CD14-positive monocyte (primary cell): ENCODE results near the gene PET100. TPM values are rescaled to one million over a fixed set of nuclear protein-coding genes. Genes with fewer than 3 reads are reported as not detected.

ENCODE experiments used
- DNase-seq, 3 donors: peaks; one replicate each; pipeline ENCODE4 v3.0.0-alpha.2; 2011 to 2022
- H2AFZ ChIP-seq: 2 replicates; pipeline ENCODE4 v1.6.0; 2012; ENCODE audit warnings: mild to moderate bottlenecking, low read depth, low read length, inconsistent platforms; ENCODE audit not compliant: insufficient read depth, poor library complexity, severe bottlenecking
- H3K27ac ChIP-seq, 2 donors: 1 replicate in 1 of 2; 2 replicates in 1 of 2; pipeline ENCODE4 v1.5.1; 2012 to 2013; ENCODE audit warnings: low read length in 2 of 2, control low read depth in 1 of 2, inconsistent platforms in 1 of 2, low read depth in 1 of 2, mild to moderate bottlenecking in 1 of 2
- H3K27me3 ChIP-seq, 2 donors: one replicate each; pipeline versions ENCODE4 v1.6.0 to v1.6.1; 2011 to 2013; ENCODE audit warnings: low read length in 2 of 2; ENCODE audit not compliant: control insufficient read depth in 2 of 2, insufficient read depth in 2 of 2
- H3K36me3 ChIP-seq, 2 donors: replicated peaks in 1 of 2; 1 replicate in 1 of 2; 2 replicates in 1 of 2; pipeline versions ENCODE4 v1.5.1 to v1.6.1; 2012 to 2013; ENCODE audit warnings: low read length in 2 of 2, control low read depth in 1 of 2, inconsistent platforms in 1 of 2, mild to moderate bottlenecking in 1 of 2; ENCODE audit not compliant: insufficient read depth in 2 of 2, control insufficient read depth in 1 of 2
- H3K4me1 ChIP-seq, 2 donors: 1 replicate in 1 of 2; 2 replicates in 1 of 2; pipeline versions ENCODE4 v1.5.1 to v1.6.1; 2012 to 2013; ENCODE audit warnings: low read length in 2 of 2, control low read depth in 1 of 2, inconsistent platforms in 1 of 2, mild to moderate bottlenecking in 1 of 2, moderate library complexity in 1 of 2; ENCODE audit not compliant: insufficient read depth in 2 of 2, control insufficient read depth in 1 of 2
- H3K4me2 ChIP-seq: replicated peaks from 2 replicates; pipeline ENCODE3; 2012; ENCODE audit warnings: low read length, moderate library complexity, mild to moderate bottlenecking; ENCODE audit not compliant: poor library complexity, severe bottlenecking; ENCODE audit errors: extremely low read depth
- H3K4me3 ChIP-seq, 3 experiments: fragments of 200-600 bp in 1 of 3; sonication (generic) in 1 of 3; replicated peaks in 1 of 3; 1 replicate in 2 of 3; 2 replicates in 1 of 3; pipeline ENCODE4 v1.5.1; 2011 to 2013; ENCODE audit warnings: low read length in 3 of 3, mild to moderate bottlenecking in 3 of 3, control low read depth in 2 of 3, low read depth in 2 of 3, inconsistent platforms in 1 of 3, moderate library complexity in 1 of 3
- H3K79me2 ChIP-seq: 2 replicates; pipeline ENCODE4 v1.6.0; 2012; ENCODE audit warnings: mild to moderate bottlenecking, control low read depth, inconsistent platforms, low read length, moderate library complexity; ENCODE audit not compliant: insufficient read depth
- H3K9ac ChIP-seq: 2 replicates; pipeline ENCODE4 v1.6.0; 2017; ENCODE audit warnings: low read length, mild to moderate bottlenecking; ENCODE audit not compliant: insufficient read depth, poor library complexity, severe bottlenecking
- H3K9me3 ChIP-seq, 2 donors: replicated peaks in 1 of 2; 1 replicate in 1 of 2; 2 replicates in 1 of 2; pipeline versions ENCODE4 v1.5.1 to v1.6.1; 2012 to 2013; ENCODE audit warnings: low read length in 2 of 2, control low read depth in 1 of 2; ENCODE audit not compliant: control insufficient read depth in 1 of 2, insufficient read depth in 1 of 2
- H4K20me1 ChIP-seq: 2 replicates; pipeline ENCODE4 v1.6.0; 2012; ENCODE audit warnings: mild to moderate bottlenecking, low read length, control low read depth, moderate library complexity; ENCODE audit not compliant: insufficient read depth
- H3K27ac Mint-ChIP-seq, 7 donors: one replicate each; pipeline ENCODE4 v1.8.0; 2020; ENCODE audit warnings: mild to moderate bottlenecking in 7 of 7, mixed read lengths in 7 of 7, moderate library complexity in 6 of 7, inconsistent platforms in 2 of 7
- H3K27me3 Mint-ChIP-seq, 3 donors: one replicate each; pipeline ENCODE4 v1.8.0; 2021 to 2022; ENCODE audit warnings: low read depth in 3 of 3, mild to moderate bottlenecking in 3 of 3, mixed read lengths in 3 of 3, moderate library complexity in 3 of 3, inconsistent platforms in 1 of 3
- H3K36me3 Mint-ChIP-seq, 2 donors: one replicate each; pipeline ENCODE4 v1.8.0; 2020; ENCODE audit warnings: mixed read lengths in 2 of 2, inconsistent platforms in 1 of 2, mild to moderate bottlenecking in 1 of 2
- H3K4me1 Mint-ChIP-seq: one replicate; pipeline ENCODE4 v1.8.0; 2020; ENCODE audit warnings: mild to moderate bottlenecking, mixed read lengths
- H3K4me3 Mint-ChIP-seq, 2 donors: one replicate each; pipeline ENCODE4 v1.8.0; 2020; ENCODE audit warnings: mild to moderate bottlenecking in 2 of 2, mixed read lengths in 2 of 2, moderate library complexity in 1 of 2
- H3K9me3 Mint-ChIP-seq, 7 donors: one replicate each; pipeline ENCODE4 v1.8.0; 2020 to 2022; ENCODE audit warnings: mixed read lengths in 7 of 7, mild to moderate bottlenecking in 6 of 7, moderate library complexity in 6 of 7, inconsistent platforms in 2 of 7
- CTCF ChIP-seq: fragments of 200-600 bp; IDR thresholded peaks from one replicate; pipeline ENCODE4 v1.8.0; 2022; ENCODE audit warnings: antibody characterized with exemption, mild to moderate bottlenecking
- WGBS: methylation state at CpG from one replicate; pipeline ENCODE4 v1.1.5; 2013; ENCODE audit warnings: missing lambda C conversion rate; ENCODE audit not compliant: insufficient coverage; 5-methylcytosine and 5-hydroxymethylcytosine counted together
- intact Hi-C, 2 donors: fragments of 100-400 bp; cut with micrococcal nuclease; formaldehyde crosslinking; loops; one replicate each; pipeline versions ENCODE4 v1.15.0 to v1.15.1; 2023
- polyA plus RNA-seq, 3 donors: library from polyadenylated mRNA; depleted of rRNA in 1 of 3; unstranded in 2 of 3; stranded (reverse) in 1 of 3; fragments of 300-500 nt in 2 of 3; fragments of >200 nt in 1 of 3; fragmentation: Illumina TruSeq in 2 of 3; gene quantifications; 1 replicate in 2 of 3; 2 replicates in 1 of 3; pipeline ENCODE4 v1.2.3, GENCODE V29; 2012 to 2021

PET100 gene
- polyA plus RNA-seq, 3 donors, result 64.6 to 386 (median 300) TPM

DNA sequence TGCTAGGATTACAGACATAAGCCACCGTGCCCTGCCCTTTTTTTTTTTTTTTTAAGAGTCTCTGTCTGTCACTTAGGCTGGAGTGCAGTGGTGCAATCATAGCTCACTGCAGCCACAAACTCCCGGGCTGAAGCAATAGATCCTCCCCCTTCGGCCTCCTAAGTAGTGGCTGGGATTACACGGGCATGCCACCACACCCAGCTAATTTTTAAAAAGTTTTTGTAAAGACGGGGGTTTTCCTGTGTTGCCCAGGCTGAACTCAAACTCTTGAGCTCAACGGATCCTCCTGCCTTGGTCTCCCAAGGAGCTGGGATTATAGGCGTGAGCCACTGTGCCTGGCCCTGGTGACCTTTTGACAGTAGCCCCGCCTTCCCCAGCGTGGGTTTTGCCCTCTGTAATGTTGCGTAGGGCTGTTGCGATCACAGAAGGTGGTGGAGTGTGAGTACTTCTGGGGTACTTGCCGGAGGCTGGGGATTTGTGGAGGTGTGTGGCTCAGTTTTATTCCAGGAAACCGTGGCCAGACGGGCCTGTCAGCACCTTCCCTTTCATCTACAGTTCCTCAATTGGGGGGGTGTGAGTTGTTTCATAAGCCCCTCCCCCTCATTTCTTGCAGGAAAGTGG is 27.6 kb downstream of the PET100 start:
- intact Hi-C loops, result loop anchor here in 1 of 2 donors (1.0 to 10.0 kb wide), 2 partner anchors 20 to 112 kb away; partner anchors contain the start of gene MCEMP1
- H3K27ac Mint-ChIP-seq, result peak overlapping the region; percentile 98 to 100 (median 99)
- peak overlapping the region; percentile 99 to 100 for H3K27ac ChIP-seq
- H3K9me3 ChIP-seq, result no peaks in the 10 kb centered on the region
- no peaks in the 10 kb centered on the region for H3K36me3 Mint-ChIP-seq
- no peaks in the 10 kb centered on the region for H3K79me2 ChIP-seq
- 0% methylated on average over 6 of the region's 14 CpGs for WGBS
- peak overlapping the region; percentile 40 for H2AFZ ChIP-seq
- H3K9me3 Mint-ChIP-seq, result peaks cover 0 to 2% (median 0%) of the 10 kb centered on the region in 7 donors
- peaks cover 67% of the 10 kb centered on the region for H3K4me1 Mint-ChIP-seq
- peaks cover 79 to 81% of the 10 kb centered on the region in 2 donors for H3K4me1 ChIP-seq
- H3K4me3 ChIP-seq, result peak overlapping the region in 2 of 3 experiments; percentile 17 to 61
- no peaks in the 10 kb centered on the region for H4K20me1 ChIP-seq
- peak overlapping the region; percentile 73 for H3K4me2 ChIP-seq
- peak overlapping the region; percentile 39 to 75 for H3K4me3 Mint-ChIP-seq
- no peak for TF ChIP-seq CTCF
- DNase-seq, result peak; percentile 94 to 98 (median 97)
- no peaks in the 10 kb centered on the region for H3K36me3 ChIP-seq
- no peaks in the 10 kb centered on the region for H3K27me3 ChIP-seq
- H3K27me3 Mint-ChIP-seq, result peaks cover 0 to 18% (median 0%) of the 10 kb centered on the region in 3 donors
- peak overlapping the region; percentile 81 for H3K9ac ChIP-seq

- Mint-ChIP-seq H3K27ac (peak overlapping the region; percentile 98 to 100 (median 99)), H3K4me1 (peaks cover 58% of the 10 kb centered on the region), H3K4me3 (peak overlapping the region; percentile 67 to 73), H3K36me3 (no peaks in the 10 kb centered on the region), H3K27me3 (peaks cover 0 to 18% (median 0%) of the 10 kb centered on the region in 3 donors), H3K9me3 (peaks cover 0 to 2% (median 0%) of the 10 kb centered on the region in 7 donors)
- Histone ChIP-seq H3K4me3 (peak overlapping the region in 2 of 3 experiments; percentile 16 to 61), H4K20me1 (no peaks in the 10 kb centered on the region), H3K9ac (peak overlapping the region; percentile 81), H3K4me1 (peaks cover 69 to 74% of the 10 kb centered on the region in 2 donors), H3K9me3 (no peaks in the 10 kb centered on the region), H3K27me3 (no peaks in the 10 kb centered on the region), H3K4me2 (peak overlapping the region; percentile 73), H3K36me3 (no peaks in the 10 kb centered on the region), H3K27ac (peak overlapping the region; percentile 99 to 100), H3K79me2 (no peaks in the 10 kb centered on the region), H2AFZ (peak overlapping the region; percentile 49)
- intact Hi-C loops, result loop anchor here (2.0 to 10.0 kb wide), 2 partner anchors 19 to 113 kb away; partner anchors contain the start of gene MCEMP1 (in 1 of the 2)
- TF ChIP-seq CTCF, result no peak
- WGBS, result 0% methylated on average over 4 of the region's 9 CpGs
- peak; percentile 72 to 87 (median 82) for DNase-seq
These were observed 28.7 kb downstream of the PET100 start for GRCh38 chr19:7658219-7658686.
